H1 (cell line): Measurements from ENCODE around the gene SERHL2. TPM values are rescaled to one million over a fixed set of nuclear protein-coding genes. Genes with fewer than 3 reads are reported as not detected.

Source experiments
- CTCF ChIA-PET: fragments of 300-600 bp; sonication (Branson Sonifier 250); formaldehyde crosslinking; loops from one replicate; lab custom pipeline; 2021; ENCODE audit not compliant: partially characterized antibody; lab: Charles Lee
- POLR2A ChIA-PET: fragments of 300-600 bp; sonication (Branson Sonifier 250); formaldehyde crosslinking; loops from one replicate; lab custom pipeline; 2021; ENCODE audit warnings: inconsistent platforms; ENCODE audit not compliant: partially characterized antibody; lab: Charles Lee
- DNase-seq, 2 experiments: peaks; one replicate each; pipeline versions ENCODE4 v3.0.0 to v3.0.0-alpha.2; 2010 to 2022; ENCODE audit warnings: low spot score in 2 of 2, low read depth in 1 of 2, mixed read lengths in 1 of 2
- FAIRE-seq: peaks from 2 replicates; lab custom pipeline; 2011; peaks lifted over from hg19 to GRCh38; lab: Jason Lieb, UNC
- H2AFZ ChIP-seq: 2 replicates; pipeline ENCODE4 v1.8.1; 2012; ENCODE audit warnings: low read length, inconsistent platforms
- H2AK5ac ChIP-seq: 2 replicates; pipeline ENCODE4 v1.6.1; 2013; ENCODE audit warnings: low read depth, low read length
- H2BK120ac ChIP-seq: replicated peaks from 2 replicates; pipeline ENCODE3; 2013; ENCODE audit warnings: low read depth, low read length, inconsistent platforms
- H2BK12ac ChIP-seq: 2 replicates; pipeline ENCODE4 v1.6.1; 2013; ENCODE audit warnings: low read depth, low read length
- H2BK15ac ChIP-seq: 2 replicates; pipeline ENCODE4 v1.6.1; 2013; ENCODE audit warnings: low read length
- H2BK20ac ChIP-seq: 2 replicates; pipeline ENCODE4 v1.6.1; 2013; ENCODE audit warnings: low read length
- H2BK5ac ChIP-seq: 2 replicates; pipeline ENCODE4 v1.6.1; 2013; ENCODE audit warnings: low read depth, low read length
- H3K14ac ChIP-seq: 2 replicates; pipeline ENCODE4 v1.6.1; 2013; ENCODE audit warnings: inconsistent platforms; ENCODE audit not compliant: insufficient read length
- H3K18ac ChIP-seq: 2 replicates; pipeline ENCODE4 v1.6.1; 2013; ENCODE audit warnings: low read length; ENCODE audit errors: extremely low read depth
- H3K23ac ChIP-seq: 2 replicates; pipeline ENCODE4 v1.6.1; 2013; ENCODE audit warnings: inconsistent platforms; ENCODE audit not compliant: insufficient read length
- H3K23me2 ChIP-seq: 2 replicates; pipeline ENCODE4 v1.6.1; 2013; ENCODE audit warnings: low read depth, low read length
- H3K27ac ChIP-seq: 2 replicates; pipeline ENCODE4 v1.6.1; 2011; ENCODE audit warnings: low read depth, low read length, inconsistent platforms
- H3K27me3 ChIP-seq, 4 experiments: replicated peaks in 1 of 4; 1 replicate in 1 of 4; 2 replicates in 3 of 4; pipeline versions ENCODE4 v1.6.1 to v1.8.1; 2011 to 2013; ENCODE audit warnings: low read length in 3 of 4, mild to moderate bottlenecking in 3 of 4, inconsistent platforms in 2 of 4, mixed read lengths in 2 of 4, moderate library complexity in 1 of 4; ENCODE audit not compliant: control insufficient read depth in 3 of 4, insufficient read depth in 3 of 4; ENCODE audit errors: extremely low read depth in 1 of 4
- H3K36me3 ChIP-seq, 4 experiments: 2 replicates each; pipeline versions ENCODE4 v1.6.1 to v1.8.1; 2011 to 2013; ENCODE audit warnings: mild to moderate bottlenecking in 4 of 4, low read length in 3 of 4, moderate library complexity in 2 of 4, control low read depth in 1 of 4, inconsistent platforms in 1 of 4; ENCODE audit not compliant: insufficient read depth in 4 of 4, control insufficient read depth in 2 of 4
- H3K4ac ChIP-seq: replicated peaks from 2 replicates; pipeline ENCODE3; 2013; ENCODE audit warnings: low read length, low read depth, mixed read lengths, inconsistent platforms; ENCODE audit not compliant: insufficient read length
- H3K4me1 ChIP-seq, 4 experiments: replicated peaks in 1 of 4; 1 replicate in 1 of 4; 2 replicates in 3 of 4; pipeline versions ENCODE4 v1.6.1 to v1.8.1; 2011 to 2013; ENCODE audit warnings: low read length in 3 of 4, inconsistent platforms in 2 of 4, mixed read lengths in 1 of 4; ENCODE audit not compliant: insufficient read depth in 4 of 4, control insufficient read depth in 3 of 4
- H3K4me2 ChIP-seq, 2 experiments: 2 replicates each; pipeline versions ENCODE4 v1.6.1 to v1.8.1; 2011 to 2013; ENCODE audit warnings: low read depth in 2 of 2, low read length in 2 of 2, control low read depth in 1 of 2, inconsistent platforms in 1 of 2, mild to moderate bottlenecking in 1 of 2; ENCODE audit not compliant: insufficient read depth in 1 of 2
- H3K4me3 ChIP-seq, 4 experiments: fragments of 200-600, 300-600 bp in 1 of 4; sonication (generic), shearing (Covaris generic), sonication (Bioruptor Twin) in 1 of 4; 2 replicates each; pipeline versions ENCODE4 v1.5.1 to v1.8.1; 2011 to 2016; ENCODE audit warnings: low read length in 4 of 4, low read depth in 3 of 4, control low read depth in 2 of 4, inconsistent platforms in 2 of 4, mild to moderate bottlenecking in 2 of 4, mixed read lengths in 1 of 4, moderate library complexity in 1 of 4; ENCODE audit not compliant: insufficient read depth in 2 of 4; ENCODE audit errors: extremely low read depth in 1 of 4
- H3K56ac ChIP-seq: replicated peaks from 2 replicates; pipeline ENCODE3; 2013; ENCODE audit warnings: low read depth, mild to moderate bottlenecking, mixed read lengths, low read length, inconsistent platforms; ENCODE audit not compliant: insufficient read length
- H3K79me1 ChIP-seq: 2 replicates; pipeline ENCODE4 v1.6.1; 2013; ENCODE audit warnings: low read depth, low read length, control low read depth
- H3K79me2 ChIP-seq, 2 experiments: 2 replicates each; pipeline versions ENCODE4 v1.6.1 to v1.8.1; 2012 to 2013; ENCODE audit warnings: low read length in 2 of 2, mild to moderate bottlenecking in 2 of 2, inconsistent platforms in 1 of 2; ENCODE audit not compliant: insufficient read depth in 2 of 2, control insufficient read depth in 1 of 2
- H3K9ac ChIP-seq, 4 experiments: replicated peaks in 1 of 4; 1 replicate in 1 of 4; 2 replicates in 3 of 4; pipeline versions ENCODE4 v1.6.1 to v1.8.1; 2011 to 2013; ENCODE audit warnings: low read depth in 3 of 4, low read length in 3 of 4, control low read depth in 2 of 4, mild to moderate bottlenecking in 2 of 4, moderate library complexity in 2 of 4, inconsistent platforms in 1 of 4; ENCODE audit errors: extremely low read depth in 1 of 4
- H3K9me3 ChIP-seq, 2 experiments: 2 replicates each; pipeline versions ENCODE4 v1.6.1 to v1.8.1; 2012 to 2013; ENCODE audit warnings: mild to moderate bottlenecking in 2 of 2, moderate library complexity in 2 of 2, control low read depth in 1 of 2, inconsistent platforms in 1 of 2, low read depth in 1 of 2, low read length in 1 of 2, mixed read lengths in 1 of 2; ENCODE audit not compliant: insufficient read depth in 2 of 2
- H4K20me1 ChIP-seq, 2 experiments: replicated peaks in 1 of 2; 2 replicates each; pipeline versions ENCODE3 to v1.8.1; 2011 to 2013; ENCODE audit warnings: inconsistent platforms in 2 of 2, low read length in 2 of 2, mild to moderate bottlenecking in 1 of 2; ENCODE audit not compliant: insufficient read depth in 2 of 2, control insufficient read depth in 1 of 2
- H4K5ac ChIP-seq: 2 replicates; pipeline ENCODE4 v1.6.1; 2013; ENCODE audit warnings: low read length, low read depth, mixed read lengths, inconsistent platforms; ENCODE audit not compliant: insufficient read length
- H4K8ac ChIP-seq: 2 replicates; pipeline ENCODE4 v1.8.0; 2013; ENCODE audit warnings: mild to moderate bottlenecking, moderate library complexity, low read length, inconsistent platforms; ENCODE audit not compliant: insufficient read depth; ENCODE audit errors: extremely low read depth
- H4K91ac ChIP-seq: replicated peaks from 2 replicates; pipeline ENCODE3; 2013; ENCODE audit warnings: low read length, mixed read lengths, inconsistent platforms; ENCODE audit not compliant: insufficient read length
- BRCA1 ChIP-seq: IDR thresholded peaks from 2 replicates; pipeline ENCODE4 v1.6.1; 2012; ENCODE audit warnings: low read depth, low read length, improper control_type of control experiment
- CTBP2 ChIP-seq: IDR thresholded peaks from 2 replicates; pipeline ENCODE4 v1.7.0; 2011; ENCODE audit warnings: borderline replicate concordance, mild to moderate bottlenecking, moderate library complexity, mixed read lengths, low read length; ENCODE audit not compliant: insufficient read depth, insufficient read length
- GABPA ChIP-seq: IDR thresholded peaks from 2 replicates; pipeline ENCODE4 v1.6.1; 2011; ENCODE audit warnings: mild to moderate bottlenecking, low read length, moderate library complexity, borderline replicate concordance; ENCODE audit not compliant: insufficient read depth
- GTF2F1 ChIP-seq: IDR thresholded peaks from 2 replicates; pipeline ENCODE4 v1.6.1; 2012; ENCODE audit warnings: low read depth, low read length, improper control_type of control experiment, borderline replicate concordance
- JUN ChIP-seq: IDR thresholded peaks from 2 replicates; pipeline ENCODE4 v1.6.1; 2011; ENCODE audit warnings: low read depth, mild to moderate bottlenecking, improper control_type of control experiment, low read length
- KDM5A ChIP-seq: fragments of 200-600 bp; IDR thresholded peaks from 2 replicates; pipeline ENCODE4 v1.7.1; 2012; ENCODE audit warnings: mild to moderate bottlenecking, low read length, inconsistent platforms, mixed read lengths
- RAD21 ChIP-seq, 2 experiments: IDR thresholded peaks in 1 of 2; conservative IDR thresholded peaks in 1 of 2; 2 replicates each; pipeline ENCODE4 v1.6.1; 2011; ENCODE audit warnings: low read depth in 2 of 2, low read length in 2 of 2, improper control_type of control experiment in 1 of 2, inconsistent platforms in 1 of 2, mild to moderate bottlenecking in 1 of 2, moderate library complexity in 1 of 2
- SIN3A ChIP-seq, 2 experiments: IDR thresholded peaks in 1 of 2; conservative IDR thresholded peaks in 1 of 2; 2 replicates each; pipeline ENCODE4 v1.6.1; 2011 to 2012; ENCODE audit warnings: low read length in 2 of 2, improper control_type of control experiment in 1 of 2, low read depth in 1 of 2, mild to moderate bottlenecking in 1 of 2
- SRF ChIP-seq: IDR thresholded peaks from 2 replicates; pipeline ENCODE4 v1.6.1; 2011; ENCODE audit warnings: mild to moderate bottlenecking, low read depth, low read length, moderate library complexity
- WGBS, 2 experiments: shearing (Covaris generic) in 1 of 2; methylation state at CpG; one replicate each; pipeline versions ENCODE4 v1.1.6 to v1.1.7; 2013 to 2015; ENCODE audit warnings: low lambda C conversion rate in 2 of 2, mixed read lengths in 2 of 2, inconsistent platforms in 1 of 2, low coverage in 1 of 2, missing lambda C conversion rate in 1 of 2; ENCODE audit not compliant: insufficient replicate concordance in 2 of 2, insufficient coverage in 1 of 2, insufficient read length in 1 of 2; ENCODE audit errors: extremely low coverage in 1 of 2, missing lambda C conversion rate in 1 of 2; 5-methylcytosine and 5-hydroxymethylcytosine counted together
- polyA plus RNA-seq, 7 experiments: library from polyadenylated mRNA; depleted of rRNA in 3 of 7; stranded (reverse) in 5 of 7; unstranded in 2 of 7; fragments of >200 nt in 5 of 7; fragments of 200-250 nt in 2 of 7; gene quantifications; 1 replicate in 5 of 7; 2 replicates in 1 of 7; 4 replicates in 1 of 7; pipeline versions ENCODE4 v1.2.1 to v1.2.3, GENCODE V29; 2011 to 2013; ENCODE audit warnings: missing spikeins in 2 of 7, mixed read lengths in 2 of 7
- total RNA-seq: library from RNA; stranded (reverse); fragmentation: NEBNext Ultra II Directional; extraction: Animal tissue kit (Norgen Biotek cat#: 25700); gene quantifications from 2 replicates; pipeline ENCODE4 v1.2.1, GENCODE V29; 2021

The SERHL2 gene
- total and polyA plus RNA-seq, 2 of the 8 experiments (the other 6 are each of a cell fraction or from before 2014, with no cell fraction given), result 0.91 TPM; not detected in 1

GRCh38 chr22:42519525-42520401 is 34.0 kb upstream of the SERHL2 start, which contains the start of gene RRP7A:
RRP7A (minus strand) TSS chr22:42519796; CDS start chr22:42519786, 10 bp downstream.
- Histone ChIP-seq H4K5ac (no peak within 1 kb of the TSS), H2AK5ac (no peak within 1 kb of the TSS; the same call in 1 of the 2 replicates), H3K4me3 (peak within 1 kb of the TSS; percentile 51 to 81 (median 60)), H3K36me3 (peaks cover 0 to 19% (median 6%) of the 10 kb centered on the region in 4 experiments; a peak in 4 of 8 replicates), H4K8ac (no peak within 1 kb of the TSS), H3K23ac (no peak within 1 kb of the TSS), H3K4me2 (peak within 1 kb of the TSS; percentile 72 to 85), H2AFZ (peak within 1 kb of the TSS; percentile 100), H2BK12ac (no peak within 1 kb of the TSS), H2BK20ac (no peak within 1 kb of the TSS), H3K27me3 (no peaks in the 10 kb centered on the region), H2BK120ac (no peak within 1 kb of the TSS), H3K27ac (peak within 1 kb of the TSS; percentile 70; the same call in 1 of the 2 replicates), H3K14ac (no peak within 1 kb of the TSS), H4K20me1 (peaks cover 2 to 3% of the 10 kb centered on the region in 2 experiments), H3K4me1 (peaks cover 0 to 3% (median 0%) of the 10 kb centered on the region in 4 experiments; a peak in 2 of 7 replicates), H3K4ac (no peak within 1 kb of the TSS), H3K9ac (peak within 1 kb of the TSS; percentile 63 to 91 (median 82)), H3K23me2 (peaks cover 5% of the 10 kb centered on the region), H2BK5ac (no peak within 1 kb of the TSS), H3K79me1 (no peaks in the 10 kb centered on the region), H3K18ac (peak within 1 kb of the TSS; percentile 78), H3K56ac (no peak within 1 kb of the TSS), H3K79me2 (peaks cover 0 to 13% of the 10 kb centered on the region in 2 experiments; a peak in 2 of 4 replicates), H2BK15ac (no peak within 1 kb of the TSS), H4K91ac (no peak within 1 kb of the TSS), H3K9me3 (no peaks in the 10 kb centered on the region)
- ChIA-PET CTCF (no interaction called here), POLR2A (no interaction called here)
- DNase-seq (peak in 1 of 2 experiments; percentile 81), FAIRE-seq (no peak)
- 18% methylated on average over 37 of the region's 65 CpGs; no CpG with 5 or more reads in 1 of the 2 experiments for WGBS, 2 experiments
- TF ChIP-seq GTF2F1, result no peak
- no peak for TF ChIP-seq JUN
- no peak for TF ChIP-seq CTBP2
- TF ChIP-seq GABPA, result no peak
- TF ChIP-seq BRCA1, result no peak
- peak; percentile 71 for TF ChIP-seq KDM5A
- no peak for TF ChIP-seq SRF
- TF ChIP-seq RAD21 (IDR thresholded peaks at IDR 0.05 in 1 of 2, conservative IDR thresholded peaks at IDR 0.05 in 1 of 2; ENCODE audit: low read depth in 2 of 2, low read length in 2 of 2), result no peak
- TF ChIP-seq SIN3A (conservative IDR thresholded peaks at IDR 0.05 in 1 of 2, IDR thresholded peaks at IDR 0.05 in 1 of 2; ENCODE audit: low read depth in 1 of 2, low read length in 2 of 2), result peak in 1 of 2 experiments; percentile 39; a peak in 1 of 4 replicates
